ENCODE data around the gene TTPAL.
A peak's percentile ranks its signal among the peaks of the same experiment; 100 is the strongest.

TTPAL gene

GRCh38 chr20:44442298-44443070 lies 33.2 kb upstream of the TTPAL start:
- DNase-seq (ENCODE audit: low spot score), result no peak

GRCh38 chr20:44445742-44446710 lies 29.6 kb upstream of the TTPAL start:
- no peak for DNase-seq (ENCODE audit: low spot score)

GRCh38 chr20:44447827-44448419 lies 27.8 kb upstream of the TTPAL start:
- no peak for DNase-seq (ENCODE audit: low spot score)

- DNase-seq (ENCODE audit: low spot score), result no peak
Observed at GRCh38 chr20:44448753-44449546, 26.7 kb upstream of the TTPAL start.

- no peak for DNase-seq (ENCODE audit: low spot score)
Observed at GRCh38 chr20:44449864-44450263, 25.8 kb upstream of the TTPAL start.

GRCh38 chr20:44450281-44450889 lies 25.3 kb upstream of the TTPAL start:
- no peak for DNase-seq (ENCODE audit: low spot score)

- no peak for DNase-seq (ENCODE audit: low spot score)
Observed at GRCh38 chr20:44450903-44451450, 24.7 kb upstream of the TTPAL start.

- DNase-seq (ENCODE audit: low spot score), result no peak
Observed at GRCh38 chr20:44454306-44454963, 21.2 kb upstream of the TTPAL start.

- DNase-seq (ENCODE audit: low spot score), result no peak
Observed at GRCh38 chr20:44455126-44455525, 20.5 kb upstream of the TTPAL start.

GRCh38 chr20:44456611-44457010 lies 19.1 kb upstream of the TTPAL start:
- no peak for DNase-seq (ENCODE audit: low spot score)

GRCh38 chr20:44457016-44457415 lies 18.7 kb upstream of the TTPAL start:
- DNase-seq (ENCODE audit: low spot score), result no peak

GRCh38 chr20:44459271-44459670 lies 16.4 kb upstream of the TTPAL start:
- DNase-seq (ENCODE audit: low spot score), result no peak

GRCh38 chr20:44460795-44461141 lies 14.9 kb upstream of the TTPAL start:
- DNase-seq (ENCODE audit: low spot score), result peak; percentile 70

GRCh38 chr20:44461142-44461802 lies 14.4 kb upstream of the TTPAL start:
- no peak for DNase-seq (ENCODE audit: low spot score)

GRCh38 chr20:44461803-44462174 lies 13.9 kb upstream of the TTPAL start:
- no peak for DNase-seq (ENCODE audit: low spot score)

- no peak for DNase-seq (ENCODE audit: low spot score)
Observed at GRCh38 chr20:44463466-44463865, 12.2 kb upstream of the TTPAL start.

GRCh38 chr20:44464514-44464913 lies 11.2 kb upstream of the TTPAL start:
- DNase-seq (ENCODE audit: low spot score), result no peak

- DNase-seq (ENCODE audit: low spot score), result no peak
Observed at GRCh38 chr20:44465001-44465560, 10.6 kb upstream of the TTPAL start.

GRCh38 chr20:44467289-44467883 lies 8.3 kb upstream of the TTPAL start:
- DNase-seq (ENCODE audit: low spot score), result no peak

Measured in RKO (cell line).